HepG2 (cell line): ENCODE results near the gene RETREG2. TPM values are rescaled to one million over a fixed set of nuclear protein-coding genes. Genes with fewer than 3 reads are reported as not detected.

Experiments
- ARNT ChIP-seq: fragments of 450-650 bp; IDR thresholded peaks from 2 replicates; pipeline ENCODE4 v1.6.1; 2017
- CREM ChIP-seq, 2 experiments: sonication (generic) in 1 of 2; formaldehyde crosslinking in 1 of 2; IDR thresholded peaks; 2 replicates each; pipeline versions ENCODE4 v1.4.0 to v1.6.1; 2016 to 2020; ENCODE audit warnings: antibody characterized with exemption in 1 of 2, mild to moderate bottlenecking in 1 of 2, missing genetic modification reagents in 1 of 2
- HHEX ChIP-seq: IDR thresholded peaks from 2 replicates; pipeline ENCODE4 v1.6.1; 2016; ENCODE audit warnings: control low read depth
- LRRFIP1 ChIP-seq: sonication (generic); formaldehyde crosslinking; conservative IDR thresholded peaks from 2 replicates; pipeline ENCODE4 v1.4.0; 2020; ENCODE audit warnings: missing genetic modification reagents
- PLSCR1 ChIP-seq: sonication (generic); formaldehyde crosslinking; IDR thresholded peaks from 2 replicates; pipeline ENCODE4 v1.5.0; 2020; ENCODE audit warnings: missing genetic modification reagents, mild to moderate bottlenecking, borderline replicate concordance
- SYNCRIP ChIP-seq: fragments of 200-400 bp; formaldehyde crosslinking; IDR thresholded peaks from 2 replicates; pipeline ENCODE4 v1.6.1; 2018; ENCODE audit warnings: mild to moderate bottlenecking, low read depth, low read length; ENCODE audit not compliant: insufficient read depth
- ZNF10 ChIP-seq: sonication (generic); formaldehyde crosslinking; IDR thresholded peaks from 2 replicates; pipeline ENCODE4 v1.4.0; 2020; ENCODE audit warnings: mild to moderate bottlenecking, low read depth, missing genetic modification reagents, borderline replicate concordance
- ZNF18 ChIP-seq: sonication (generic); formaldehyde crosslinking; IDR thresholded peaks from 2 replicates; pipeline ENCODE4 v1.8.0; 2022; ENCODE audit warnings: mild to moderate bottlenecking, missing genetic modification reagents; ENCODE audit not compliant: insufficient replicate concordance
- ZNF567 ChIP-seq: sonication (generic); formaldehyde crosslinking; IDR thresholded peaks from 2 replicates; pipeline ENCODE4 v1.8.1; 2023; ENCODE audit warnings: mild to moderate bottlenecking, missing genetic modification reagents, borderline replicate concordance
- ZNF816 ChIP-seq: sonication (generic); formaldehyde crosslinking; IDR thresholded peaks from 2 replicates; pipeline ENCODE4 v1.8.0; 2022; ENCODE audit warnings: missing genetic modification reagents, mild to moderate bottlenecking, borderline replicate concordance
- ZNF879 ChIP-seq: sonication (generic); formaldehyde crosslinking; IDR thresholded peaks from 2 replicates; pipeline ENCODE4 v1.8.1; 2023; ENCODE audit warnings: missing genetic modification reagents
- ZSCAN22 ChIP-seq: sonication (generic); formaldehyde crosslinking; IDR thresholded peaks from 2 replicates; pipeline ENCODE4 v1.4.0; 2020; ENCODE audit warnings: mild to moderate bottlenecking, missing genetic modification reagents
- polyA plus RNA-seq, 8 experiments: library from polyadenylated mRNA; depleted of rRNA in 3 of 8; stranded (reverse) in 7 of 8; unstranded in 1 of 8; fragments of >200 nt; fragmentation: Illumina TruSeq in 4 of 8; extraction: Trizol in 4 of 8; gene quantifications; 2 replicates each; pipeline versions ENCODE4 v1.2.1 to v1.2.3, GENCODE V29; 2011 to 2016; ENCODE audit warnings: low read depth in 4 of 8, missing spikeins in 1 of 8, mixed read lengths in 1 of 8; ENCODE audit not compliant: insufficient read depth in 1 of 8
- total RNA-seq, 5 experiments: library from RNA; depleted of rRNA; stranded (reverse); fragments of >200 nt; fragmentation: Illumina TruSeq; extraction: Trizol; gene quantifications; 2 replicates each; pipeline ENCODE4 v1.2.3, GENCODE V29; 2016; ENCODE audit warnings: low read depth in 1 of 5
- TF ChIP-seq, protein P1 (sequence below), 2 experiments: fragments of 450-650 bp in 1 of 2; sonication (generic) in 1 of 2; formaldehyde crosslinking in 1 of 2; IDR thresholded peaks; 2 replicates each; pipeline versions ENCODE4 v1.6.1 to v1.8.0; 2016 to 2022; ENCODE audit warnings: antibody characterized with exemption in 1 of 2, mild to moderate bottlenecking in 1 of 2, missing genetic modification reagents in 1 of 2

RETREG2 gene
- total and polyA plus RNA-seq, 2 of the 13 experiments (the other 11 are each of a cell fraction or from before 2014, with no cell fraction given): 86.0 to 134 TPM

DNA sequence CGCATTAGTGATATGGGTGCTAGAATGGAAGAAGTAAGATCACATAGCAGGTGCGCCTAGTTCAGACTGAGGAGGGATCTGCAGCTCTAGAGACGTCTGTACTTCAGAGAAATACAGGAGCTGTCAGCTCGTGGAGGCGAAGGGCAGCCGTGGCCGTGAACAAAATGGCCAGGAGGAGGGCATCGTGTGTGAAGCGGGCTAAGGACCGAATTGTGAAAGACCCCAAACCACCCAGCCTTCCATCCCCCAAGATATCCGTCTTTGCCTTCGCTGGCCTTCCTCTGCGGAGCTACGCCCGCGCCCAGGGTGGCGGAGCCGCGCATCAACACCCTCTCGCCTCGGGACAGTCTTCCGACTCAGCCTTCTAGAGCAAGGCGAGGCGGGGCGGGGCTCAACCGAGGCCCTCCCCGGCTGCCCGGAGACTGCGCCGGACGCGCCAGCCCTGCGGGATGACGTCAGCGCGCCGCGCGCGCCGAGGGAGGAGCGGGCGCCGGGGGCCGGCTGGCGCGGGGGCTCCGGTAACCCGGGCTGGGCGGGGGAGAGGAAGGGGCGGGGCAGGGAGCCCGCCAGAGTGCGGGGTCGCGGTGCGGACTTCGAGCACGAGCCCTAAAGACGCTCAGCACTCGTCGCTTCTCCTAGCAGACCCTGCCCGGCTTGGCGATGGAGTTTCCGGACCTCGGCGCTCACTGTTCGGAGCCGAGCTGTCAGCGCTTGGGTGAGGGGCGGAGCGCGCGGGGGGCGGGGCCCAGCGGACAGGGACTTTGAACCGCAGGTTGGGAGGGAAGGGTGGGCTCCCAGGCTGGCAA, 28.5 kb downstream of the RETREG2 start, which contains the start of gene ZFAND2B (continued):
- TF ChIP-seq, protein P1, sequence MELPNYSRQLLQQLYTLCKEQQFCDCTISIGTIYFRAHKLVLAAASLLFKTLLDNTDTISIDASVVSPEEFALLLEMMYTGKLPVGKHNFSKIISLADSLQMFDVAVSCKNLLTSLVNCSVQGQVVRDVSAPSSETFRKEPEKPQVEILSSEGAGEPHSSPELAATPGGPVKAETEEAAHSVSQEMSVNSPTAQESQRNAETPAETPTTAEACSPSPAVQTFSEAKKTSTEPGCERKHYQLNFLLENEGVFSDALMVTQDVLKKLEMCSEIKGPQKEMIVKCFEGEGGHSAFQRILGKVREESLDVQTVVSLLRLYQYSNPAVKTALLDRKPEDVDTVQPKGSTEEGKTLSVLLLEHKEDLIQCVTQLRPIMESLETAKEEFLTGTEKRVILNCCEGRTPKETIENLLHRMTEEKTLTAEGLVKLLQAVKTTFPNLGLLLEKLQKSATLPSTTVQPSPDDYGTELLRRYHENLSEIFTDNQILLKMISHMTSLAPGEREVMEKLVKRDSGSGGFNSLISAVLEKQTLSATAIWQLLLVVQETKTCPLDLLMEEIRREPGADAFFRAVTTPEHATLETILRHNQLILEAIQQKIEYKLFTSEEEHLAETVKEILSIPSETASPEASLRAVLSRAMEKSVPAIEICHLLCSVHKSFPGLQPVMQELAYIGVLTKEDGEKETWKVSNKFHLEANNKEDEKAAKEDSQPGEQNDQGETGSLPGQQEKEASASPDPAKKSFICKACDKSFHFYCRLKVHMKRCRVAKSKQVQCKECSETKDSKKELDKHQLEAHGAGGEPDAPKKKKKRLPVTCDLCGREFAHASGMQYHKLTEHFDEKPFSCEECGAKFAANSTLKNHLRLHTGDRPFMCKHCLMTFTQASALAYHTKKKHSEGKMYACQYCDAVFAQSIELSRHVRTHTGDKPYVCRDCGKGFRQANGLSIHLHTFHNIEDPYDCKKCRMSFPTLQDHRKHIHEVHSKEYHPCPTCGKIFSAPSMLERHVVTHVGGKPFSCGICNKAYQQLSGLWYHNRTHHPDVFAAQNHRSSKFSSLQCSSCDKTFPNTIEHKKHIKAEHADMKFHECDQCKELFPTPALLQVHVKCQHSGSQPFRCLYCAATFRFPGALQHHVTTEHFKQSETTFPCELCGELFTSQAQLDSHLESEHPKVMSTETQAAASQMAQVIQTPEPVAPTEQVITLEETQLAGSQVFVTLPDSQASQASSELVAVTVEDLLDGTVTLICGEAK (IDR thresholded peaks at IDR 0.05): no peak
- TF ChIP-seq, protein P1 (CRISPR knock-in tag; IDR thresholded peaks at IDR 0.05): peak; percentile 45; the same call in 1 of the 2 replicates
- no peak for TF ChIP-seq ZSCAN22
- no peak; the same call in 1 of the 2 replicates for TF ChIP-seq ZNF879 (CRISPR knock-in tag)
- TF ChIP-seq SYNCRIP: no peak
- peak; percentile 71; the same call in 1 of the 2 replicates for TF ChIP-seq ZNF816
- no peak for TF ChIP-seq LRRFIP1 (CRISPR knock-in tag)
- no peak for TF ChIP-seq PLSCR1 (CRISPR knock-in tag)
- TF ChIP-seq CREM (IDR thresholded peaks at IDR 0.05): no peak; the same call in none of the 2 replicates
- no peak for TF ChIP-seq CREM (CRISPR knock-in tag; IDR thresholded peaks at IDR 0.05)
- no peak for TF ChIP-seq ARNT
- TF ChIP-seq ZNF10 (CRISPR knock-in tag): no peak
- no peak for TF ChIP-seq HHEX (CRISPR knock-in tag)
- no peak for TF ChIP-seq ZNF567
- peak; percentile 73 for TF ChIP-seq ZNF18 (CRISPR knock-in tag)
